ENCODE results near the gene PI4KA.
A peak's percentile ranks its signal among the peaks of the same experiment; 100 is the strongest.

Gene PI4KA

DNA sequence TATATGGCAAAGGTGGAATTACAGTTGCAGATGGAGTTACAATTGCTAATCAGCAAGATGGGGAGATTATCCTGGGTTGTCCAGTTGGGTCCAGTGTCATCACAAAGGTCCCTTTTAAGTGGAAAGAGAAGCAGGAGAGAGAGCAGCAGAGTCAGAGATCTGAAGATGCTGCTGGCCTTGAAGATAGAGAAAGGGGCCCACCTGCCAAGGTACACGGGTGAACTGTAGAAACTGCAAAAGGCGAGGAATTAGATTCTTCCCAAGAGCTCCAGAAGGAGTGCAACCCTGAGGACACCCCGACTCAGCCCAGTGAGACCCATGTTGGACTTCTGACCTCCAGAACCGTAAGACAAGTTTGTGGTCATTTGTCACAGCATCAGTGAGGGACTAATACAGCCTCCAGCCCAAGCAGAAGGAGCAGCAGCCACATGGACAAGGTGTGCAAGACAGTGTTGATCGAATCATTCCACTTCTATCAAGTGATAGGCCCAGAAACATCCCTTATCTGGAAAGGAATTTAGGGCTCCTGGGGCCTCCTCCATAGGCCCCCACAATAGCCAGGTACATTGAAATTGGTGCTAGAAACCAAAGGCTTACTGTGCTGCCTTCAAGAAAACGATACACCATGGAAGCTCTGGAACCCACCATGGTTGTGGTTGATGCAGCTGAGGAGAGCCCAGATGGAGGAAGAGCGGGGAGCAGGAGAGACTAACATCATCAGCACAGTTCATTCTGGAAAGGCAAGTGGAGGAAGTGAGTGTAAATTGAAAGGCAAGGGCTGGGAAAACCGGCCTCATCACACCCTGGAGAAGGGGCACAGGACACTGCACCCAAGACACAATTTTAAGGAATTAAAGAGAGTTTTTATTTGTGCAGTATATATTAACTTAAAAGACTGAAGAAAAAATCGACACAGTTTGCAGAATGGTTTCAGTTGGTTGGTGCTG is 23.5 kb upstream of the PI4KA start:
- no peak for DNase-seq (ENCODE audit: low spot score)

DNA sequence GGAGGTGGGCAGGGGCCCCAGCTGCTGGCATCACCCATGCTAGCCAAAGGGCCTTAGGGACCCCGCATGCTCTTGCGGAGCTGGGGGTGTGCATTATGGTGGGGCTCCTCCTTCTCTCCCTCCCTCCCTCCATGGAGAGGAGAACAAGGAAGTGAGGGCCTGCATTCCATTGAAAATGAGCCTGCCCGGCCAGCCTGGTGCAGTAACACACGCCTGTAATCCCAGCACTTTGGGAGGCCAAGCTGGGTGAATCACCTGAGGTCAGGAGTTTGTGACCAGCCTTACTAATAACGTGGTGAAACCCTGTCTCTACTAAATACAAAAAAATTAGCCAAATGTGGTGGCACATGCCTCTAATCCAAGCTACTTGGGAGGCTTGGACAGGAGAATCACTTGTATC is 22.6 kb upstream of the PI4KA start:
- no peak for DNase-seq (ENCODE audit: low spot score)

DNA sequence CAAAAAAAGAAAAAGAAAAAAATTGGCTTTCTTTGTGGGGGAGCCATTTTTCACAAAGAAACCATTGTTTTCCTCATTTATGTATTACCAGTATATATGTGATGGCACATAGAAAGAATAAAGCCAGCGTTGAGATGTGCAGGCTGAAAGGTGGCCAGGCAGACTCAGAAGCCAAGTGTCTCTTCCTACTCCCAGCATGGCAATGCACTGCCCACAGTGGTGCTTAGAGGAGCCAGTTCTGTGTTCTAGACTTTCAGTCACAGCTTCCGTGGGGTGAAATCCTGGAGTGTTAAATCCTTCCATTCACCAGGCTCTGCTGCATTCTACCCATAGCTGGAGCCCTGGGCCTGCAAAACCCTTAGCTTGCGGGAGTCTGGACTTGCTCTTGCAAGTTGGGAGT is 19.1 kb upstream of the PI4KA start:
- no peak for DNase-seq (ENCODE audit: low spot score)

DNA sequence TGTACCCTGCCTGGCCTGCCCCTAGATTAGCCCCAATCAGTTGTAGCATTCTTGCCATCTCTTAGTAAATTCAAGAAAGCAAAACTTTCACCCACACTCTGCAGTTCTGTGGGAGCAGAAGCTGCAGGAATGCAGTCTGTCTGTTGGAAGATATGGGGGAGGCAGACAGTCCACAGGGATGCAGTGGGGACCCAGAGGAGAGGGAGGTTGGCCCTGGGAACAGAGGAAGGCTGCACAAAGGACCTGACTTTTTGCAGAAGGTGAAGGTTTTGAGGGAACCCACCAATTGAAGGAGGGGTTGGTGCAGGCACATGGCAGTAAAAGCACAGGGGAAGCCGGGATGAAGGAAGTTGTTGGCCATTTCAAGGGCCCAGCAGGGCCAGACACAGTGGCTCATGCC is 16.7 kb upstream of the PI4KA start:
- DNase-seq (ENCODE audit: low spot score) = no peak

DNA sequence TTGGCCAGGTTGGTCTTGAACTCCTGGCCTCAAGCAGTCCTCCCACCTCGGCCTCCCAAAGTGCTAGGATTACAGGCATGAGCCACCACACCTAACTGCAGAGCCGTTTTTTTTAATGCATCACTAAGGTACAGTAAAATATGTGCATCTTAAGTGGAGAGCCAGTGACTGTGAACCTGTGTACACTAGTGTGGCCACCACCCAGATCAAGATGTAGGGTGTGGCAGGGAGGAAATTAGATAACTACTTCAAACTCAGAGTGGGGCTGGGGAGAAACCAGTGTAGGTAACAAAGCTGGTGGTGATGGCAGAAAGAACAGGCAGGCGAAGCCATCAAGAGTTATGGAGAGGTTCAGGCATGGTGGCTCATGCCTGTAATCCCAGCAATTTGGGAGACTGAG is 14.6 kb upstream of the PI4KA start:
- DNase-seq (ENCODE audit: low spot score) = no peak

DNA sequence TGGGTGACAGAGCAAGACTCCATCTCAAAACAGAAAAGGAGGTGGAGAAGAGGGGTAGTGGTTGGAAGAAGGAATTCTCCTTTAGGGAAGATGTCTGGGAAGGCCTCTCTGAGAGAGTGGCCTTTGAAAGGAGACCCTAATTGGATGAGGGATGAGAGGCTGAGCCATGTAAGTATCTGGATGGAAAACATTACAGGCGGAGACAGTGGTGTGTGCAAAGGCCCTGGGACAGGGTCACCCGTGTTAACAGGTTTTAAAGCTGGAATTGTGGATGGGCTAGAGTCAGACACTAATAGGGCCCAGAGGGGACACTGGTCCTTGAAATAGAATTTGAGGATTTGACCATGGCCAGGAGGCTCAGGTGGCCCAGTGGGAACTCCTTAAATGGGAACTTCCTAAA is 10.6 kb upstream of the PI4KA start:
- DNase-seq (ENCODE audit: low spot score) = no peak

DNA sequence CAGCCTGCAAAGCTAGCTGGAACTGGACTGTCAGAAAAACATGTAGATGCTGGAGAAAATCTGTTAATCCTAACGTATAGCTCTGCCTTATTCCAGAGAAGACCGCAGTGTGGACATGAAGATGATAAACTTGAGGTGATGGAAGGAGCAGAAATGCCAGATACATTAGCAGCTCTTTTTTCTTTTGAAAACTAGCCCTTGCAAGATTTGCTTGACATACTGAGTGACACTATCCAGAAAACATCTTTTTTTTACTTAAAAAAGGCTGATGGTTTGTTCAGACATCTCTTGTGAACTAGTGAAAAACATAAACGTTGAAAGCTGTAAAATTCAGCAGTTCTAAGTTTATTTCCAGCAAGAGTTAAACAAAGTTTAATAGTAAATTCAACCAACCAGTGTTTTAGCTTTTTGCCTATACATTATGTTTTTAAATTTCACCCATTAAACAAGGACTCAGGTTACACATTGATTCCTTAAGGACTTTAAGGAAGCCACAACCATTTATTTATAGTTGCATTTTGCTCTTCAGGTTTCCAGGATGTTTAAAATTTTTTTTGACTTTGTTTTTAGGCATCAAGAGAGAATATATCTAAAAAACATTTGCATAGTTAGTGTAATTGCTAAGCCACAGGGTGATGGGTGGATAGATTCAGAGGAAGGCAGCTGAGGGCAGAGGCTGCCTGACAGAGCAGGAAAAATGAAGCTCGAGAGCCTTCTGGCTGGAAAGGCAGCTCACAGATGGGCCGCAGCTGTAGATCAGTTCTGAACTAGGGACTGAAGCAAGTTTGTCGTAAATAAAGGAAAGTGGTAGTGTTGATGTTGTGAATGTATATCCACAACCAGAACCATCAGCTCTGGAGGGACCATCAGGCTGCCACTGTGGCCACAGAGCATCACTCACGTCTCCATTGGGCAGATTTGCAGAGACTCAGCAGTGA is 9.7 kb upstream of the PI4KA start:
- DNase-seq (ENCODE audit: low spot score) = no peak

DNA sequence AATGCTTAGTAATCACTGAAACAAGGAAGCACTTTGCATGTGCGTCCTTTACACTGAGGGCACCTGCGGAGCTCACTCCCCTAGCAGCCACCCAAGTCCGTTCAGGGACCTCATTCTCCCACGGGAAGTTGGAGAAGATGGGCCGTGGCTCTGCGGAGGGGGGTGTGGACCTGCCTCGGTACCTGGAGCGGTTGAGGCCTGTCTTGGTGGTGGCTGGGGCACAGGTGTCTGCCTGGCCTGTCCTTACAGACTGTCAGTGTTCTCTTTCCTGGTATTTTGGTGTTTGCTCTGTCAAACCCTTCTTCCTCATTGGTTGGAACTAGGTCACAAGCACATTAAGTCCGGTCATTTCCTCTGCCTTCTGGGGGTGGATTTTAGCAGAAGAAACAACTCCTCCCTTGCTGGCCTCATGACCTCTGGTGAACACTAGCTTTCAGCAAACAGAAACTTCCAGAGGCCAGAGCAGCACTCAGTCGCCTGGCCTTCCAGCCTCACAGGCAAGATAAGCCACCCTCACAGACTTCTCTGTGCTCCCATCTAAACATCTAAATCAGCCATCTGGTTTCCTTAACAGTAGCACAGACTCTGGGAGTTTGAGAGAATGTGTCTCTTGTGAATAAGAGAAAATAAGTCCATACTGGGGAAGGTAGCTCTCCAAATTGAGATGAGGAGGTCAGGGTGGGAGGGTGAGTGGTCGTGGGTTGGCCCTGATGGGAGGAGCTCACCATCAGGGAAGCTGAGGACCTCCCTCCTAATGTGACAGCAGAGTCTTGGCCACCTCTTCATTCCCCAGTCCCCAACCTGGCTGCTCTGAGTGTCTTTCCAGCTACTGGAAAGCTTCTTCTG is 8.8 kb upstream of the PI4KA start:
- peak; percentile 54 for DNase-seq (ENCODE audit: low spot score)

DNA sequence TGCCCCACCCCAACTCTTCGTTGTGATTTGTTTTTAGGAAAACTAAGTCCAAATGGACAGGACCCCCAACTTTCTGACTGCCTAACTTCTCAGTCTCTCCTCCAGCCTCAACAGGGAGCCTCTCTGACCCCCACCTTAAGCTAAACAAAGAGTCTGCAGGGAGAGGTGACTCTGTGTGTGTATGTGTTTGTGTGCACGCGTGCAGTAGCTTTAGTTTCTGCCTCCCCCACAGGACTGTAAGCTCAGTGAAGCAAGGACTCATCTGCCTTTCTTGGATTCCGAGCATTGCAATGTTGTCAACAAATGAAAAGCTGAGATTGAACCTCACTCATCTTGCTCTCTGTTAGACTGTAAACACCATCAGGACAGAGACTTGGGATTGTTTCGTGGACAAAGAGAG is 8.1 kb upstream of the PI4KA start:
- DNase-seq (ENCODE audit: low spot score) = no peak

DNA sequence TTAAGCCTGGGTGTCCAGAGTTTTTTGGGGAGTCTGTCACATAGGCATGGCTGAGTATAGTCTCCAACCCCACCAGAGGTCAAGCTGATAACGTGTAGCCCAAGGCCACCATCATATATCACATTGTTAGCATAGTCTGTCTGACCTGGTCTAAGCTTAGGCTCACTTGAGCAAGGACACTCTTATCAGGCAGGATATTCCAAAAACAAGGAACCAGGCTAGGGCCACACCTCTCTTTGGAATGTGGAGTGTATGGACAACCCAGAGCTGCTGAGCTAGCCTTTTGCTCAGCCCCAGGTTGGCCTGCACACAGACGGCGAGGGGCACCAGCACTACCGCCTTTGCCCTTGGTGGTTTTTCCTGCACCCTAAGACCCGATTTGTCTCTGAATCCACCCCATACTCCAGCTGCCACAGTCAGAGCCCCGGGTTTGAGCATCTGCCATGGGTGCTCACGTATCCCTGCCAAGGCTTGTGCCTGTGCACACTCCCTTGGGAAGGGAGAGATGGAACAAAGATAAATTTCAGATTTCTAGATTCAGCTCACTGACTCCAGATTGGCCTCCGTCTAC is 7.3 kb upstream of the PI4KA start:
- no peak for DNase-seq (ENCODE audit: low spot score)

DNA sequence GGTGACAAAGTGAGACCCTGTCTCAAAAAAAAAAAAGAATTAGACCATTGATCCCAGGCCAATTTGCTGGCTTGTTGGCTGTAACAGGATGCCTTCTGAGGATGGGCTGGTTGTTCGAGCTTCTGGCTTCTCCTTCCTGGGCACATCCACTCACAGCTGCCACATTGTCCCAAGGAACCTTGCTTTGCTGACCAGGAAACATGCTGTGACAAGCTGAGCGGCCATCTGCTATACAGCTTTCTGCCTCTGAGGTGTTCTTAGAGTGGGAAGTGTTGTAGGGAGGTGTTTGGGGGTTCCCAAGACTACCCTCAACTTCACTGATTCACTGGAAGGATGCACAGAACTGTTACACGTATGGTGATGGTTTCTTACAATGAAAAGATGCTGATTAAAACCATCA is 6.7 kb upstream of the PI4KA start:
- no peak for DNase-seq (ENCODE audit: low spot score)

DNA sequence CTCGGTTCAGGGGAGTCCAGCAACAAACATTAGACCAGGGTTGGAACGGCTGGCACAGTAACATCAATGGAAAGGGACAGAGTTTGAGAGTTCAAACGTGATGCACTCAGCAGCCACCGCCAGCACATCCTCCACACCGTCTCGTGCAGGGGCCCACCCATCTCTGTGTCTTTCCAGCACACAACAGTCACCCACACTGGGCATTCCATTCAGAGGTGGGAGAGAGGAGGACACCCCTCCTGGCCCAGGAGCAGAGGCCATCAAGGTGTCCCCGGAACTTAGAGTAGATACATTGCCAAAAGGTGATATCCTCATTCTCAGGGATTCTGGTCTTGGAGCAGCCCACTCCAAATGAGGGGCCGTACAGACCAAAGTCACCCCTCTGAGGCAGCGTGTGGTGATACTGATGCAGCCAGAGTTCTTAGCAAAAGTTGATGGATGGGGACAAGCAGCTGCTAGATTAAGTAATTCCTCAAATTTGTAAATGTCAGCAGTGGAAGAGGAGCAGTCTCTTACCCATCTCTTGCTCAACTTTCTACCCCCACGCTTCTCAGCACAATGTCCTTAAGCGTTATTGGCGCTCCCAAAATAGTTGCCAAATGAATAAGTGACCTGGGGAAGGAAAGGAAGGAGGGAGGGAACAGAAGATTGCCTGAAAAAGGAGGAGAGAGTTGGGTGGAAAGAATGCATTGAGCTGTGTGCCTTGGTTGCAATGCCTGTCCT is 5.7 kb upstream of the PI4KA start:
- no peak for DNase-seq (ENCODE audit: low spot score)

DNA sequence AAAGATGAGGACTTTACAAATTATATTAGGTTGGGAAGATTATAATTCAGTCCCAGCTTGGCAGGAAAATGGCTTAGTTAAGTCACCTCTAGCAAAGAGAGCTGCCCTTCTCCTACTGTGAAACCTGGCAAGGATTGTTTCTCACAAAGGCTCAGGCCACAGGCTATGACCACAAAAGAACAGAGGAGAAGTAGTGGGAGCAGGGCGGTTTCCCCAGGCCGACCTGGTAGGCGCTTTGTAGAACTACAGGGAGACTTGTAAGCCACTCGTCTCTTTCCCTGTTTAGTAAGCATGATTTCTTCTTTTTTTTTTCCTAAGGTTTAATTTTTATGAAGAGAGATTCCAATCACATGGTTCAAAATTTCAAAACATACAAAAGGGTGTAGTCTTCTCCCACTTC is 4.8 kb upstream of the PI4KA start:
- DNase-seq (ENCODE audit: low spot score) = no peak

DNA sequence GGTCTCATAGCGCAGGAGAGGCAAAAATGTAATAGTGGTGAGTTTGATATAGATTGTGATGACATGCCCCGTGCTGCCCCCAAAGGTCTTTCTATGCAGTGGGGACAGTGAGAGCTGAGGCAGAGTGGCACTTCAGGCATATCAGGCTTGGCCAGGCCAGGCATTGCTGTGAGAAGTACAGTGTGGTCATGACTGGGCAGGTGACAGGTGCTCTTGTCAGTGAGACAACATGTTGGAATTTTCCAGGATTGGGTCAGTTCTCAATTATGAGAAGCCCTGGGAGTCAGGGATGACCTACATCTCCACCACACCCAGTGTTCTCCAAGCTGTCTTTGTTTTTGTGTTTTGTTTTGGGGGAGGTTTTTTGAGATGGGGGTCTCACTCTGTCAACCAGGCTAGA is 3.9 kb upstream of the PI4KA start:
- DNase-seq (ENCODE audit: low spot score) = no peak

DNA sequence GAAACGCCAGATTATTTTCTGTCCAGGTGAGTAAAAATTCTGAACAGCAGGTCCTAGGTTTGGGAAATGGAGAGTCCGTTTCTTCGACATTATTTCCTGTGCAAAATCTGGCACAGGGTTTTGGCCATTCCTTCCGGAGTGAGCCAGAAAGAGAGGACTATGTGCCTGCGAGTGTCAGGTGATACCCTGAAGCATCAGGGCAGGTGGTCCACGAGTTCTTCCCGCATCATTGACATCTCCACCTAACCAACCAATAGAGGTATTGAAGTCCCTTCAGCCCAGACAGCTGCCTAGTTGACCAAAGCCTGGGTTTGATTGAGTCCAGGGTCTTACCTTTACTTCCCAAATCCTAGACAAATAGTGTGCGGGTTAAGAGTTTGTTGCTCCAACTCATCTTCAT is 1.0 kb upstream of the PI4KA start:
- DNase-seq (ENCODE audit: low spot score) = no peak

DNA sequence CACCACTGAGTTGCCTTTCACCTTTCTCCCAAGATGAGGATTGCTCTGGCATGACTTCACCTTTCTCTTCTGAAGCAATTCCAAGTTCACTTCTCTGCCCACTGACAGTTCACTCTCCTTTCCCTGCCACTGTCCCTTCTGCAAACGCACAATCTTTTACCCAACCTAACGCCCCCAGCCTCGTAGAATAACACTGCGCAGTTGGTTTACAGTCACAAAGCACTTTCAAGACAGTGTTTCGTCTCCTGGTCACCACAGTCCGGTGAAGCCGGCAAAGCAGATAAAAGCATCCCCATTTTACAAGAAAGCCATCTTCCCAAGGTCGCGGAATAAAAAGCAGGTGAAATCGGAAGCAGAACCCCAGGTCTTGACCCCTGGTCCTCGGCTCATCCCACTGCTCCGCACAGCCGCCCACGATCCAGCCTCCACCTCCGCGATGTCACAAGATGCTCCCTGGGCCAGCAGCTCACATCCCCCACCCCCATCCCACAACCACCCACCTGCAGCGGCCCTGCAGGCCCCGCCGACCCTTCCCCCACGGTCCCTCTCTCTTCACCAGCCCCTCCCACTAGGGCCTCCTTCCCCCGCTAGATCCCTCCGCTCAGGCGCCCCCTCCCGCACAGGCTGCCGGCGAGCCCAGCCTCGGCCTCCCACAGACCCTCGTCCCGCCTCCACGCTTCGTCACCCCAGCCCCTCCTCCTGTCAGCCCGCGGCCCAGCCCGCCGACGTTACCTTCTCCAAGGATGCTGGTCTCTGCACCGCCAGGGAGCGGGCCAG is 585 bp downstream of the PI4KA start:
- no peak for DNase-seq (ENCODE audit: low spot score)

DNA sequence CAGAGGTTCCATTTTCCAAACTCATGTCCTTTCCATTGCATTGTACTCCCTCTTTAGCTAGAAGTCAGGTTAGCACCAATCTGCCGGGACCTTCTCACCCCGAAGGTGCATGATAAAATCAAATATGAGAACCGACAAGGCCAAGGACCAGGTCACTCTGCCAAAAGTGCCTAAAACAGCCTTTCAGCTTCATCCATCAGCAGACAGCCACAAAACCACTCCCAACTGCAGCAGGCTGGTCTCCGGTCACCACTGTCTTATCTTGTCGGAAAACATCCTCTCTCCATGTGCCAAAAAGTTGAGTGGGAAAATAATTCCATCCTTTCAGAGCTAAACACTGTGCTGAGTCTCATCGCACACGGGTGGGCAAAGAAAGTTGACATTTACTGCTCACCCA is 1.4 kb downstream of the PI4KA start:
- no peak for DNase-seq (ENCODE audit: low spot score)

DNA sequence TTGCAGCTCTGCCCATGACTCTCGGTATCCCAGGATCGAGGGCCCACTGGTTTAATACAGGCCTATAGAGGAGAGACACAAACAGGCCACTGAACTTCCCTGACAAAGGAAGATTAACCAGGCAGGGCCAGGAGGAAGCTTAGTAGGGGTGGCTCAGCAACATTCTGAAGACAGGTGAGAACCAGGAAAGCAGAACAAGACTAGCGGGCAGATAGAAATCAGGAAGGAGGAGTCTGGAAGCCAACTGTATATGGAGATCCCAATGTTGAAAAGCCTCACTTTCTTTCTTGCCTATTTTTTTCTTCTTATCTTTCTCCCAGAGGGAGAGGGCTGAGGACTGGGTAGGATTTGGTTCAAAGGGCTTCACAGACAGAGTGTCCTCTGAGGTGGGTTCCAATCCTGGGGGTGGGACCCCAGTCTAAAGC is 5.4 kb downstream of the PI4KA start:
- DNase-seq (ENCODE audit: low spot score) = no peak

DNA sequence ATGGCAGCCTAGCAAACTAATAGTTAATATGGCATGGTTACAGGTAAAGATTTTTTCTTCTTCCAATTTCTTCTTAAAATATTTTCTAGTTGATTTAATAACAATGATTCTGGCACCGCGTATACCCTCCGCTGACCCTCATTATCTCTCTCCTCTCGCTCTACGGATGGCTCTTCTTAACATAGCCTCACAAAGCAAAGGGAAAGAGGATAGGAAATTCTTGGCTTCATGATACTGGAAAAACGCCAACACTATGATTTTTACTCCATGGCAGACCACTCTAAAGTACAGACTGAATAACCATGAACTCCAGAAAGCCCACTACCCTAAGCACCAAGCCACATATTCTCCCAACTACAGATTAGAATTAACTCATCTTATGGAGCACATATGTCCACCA is 6.1 kb downstream of the PI4KA start:
- DNase-seq (ENCODE audit: low spot score) = no peak

DNA sequence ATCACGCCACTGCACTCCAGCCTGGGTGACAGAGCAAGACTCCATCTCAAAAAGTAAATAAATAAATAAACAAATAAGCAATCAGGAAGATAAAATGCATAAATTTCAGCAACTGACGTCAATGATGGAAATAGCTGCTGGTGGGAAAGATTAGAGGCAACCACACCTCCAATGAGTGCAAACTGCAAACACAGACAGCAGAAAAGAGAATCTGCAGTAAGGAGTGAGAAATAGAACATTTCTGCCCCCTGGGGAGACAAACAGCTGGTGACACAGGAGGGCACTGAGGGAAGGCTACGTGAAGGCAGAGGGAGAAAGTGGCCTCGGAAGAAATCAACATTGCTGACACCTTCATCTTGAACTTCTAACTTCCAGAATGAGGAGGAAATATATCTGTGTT is 6.5 kb downstream of the PI4KA start:
- peak; percentile 64 for DNase-seq (ENCODE audit: low spot score)
